KG1 (cell line): ENCODE measurements around the gene MYO9B.
A peak's percentile ranks its signal among the peaks of the same experiment; 100 is the strongest.

Source experiments
- DNase-seq: peaks from one replicate; lab custom pipeline; 2025; lab: John Stamatoyannopoulos, UW

The MYO9B gene, protein sequence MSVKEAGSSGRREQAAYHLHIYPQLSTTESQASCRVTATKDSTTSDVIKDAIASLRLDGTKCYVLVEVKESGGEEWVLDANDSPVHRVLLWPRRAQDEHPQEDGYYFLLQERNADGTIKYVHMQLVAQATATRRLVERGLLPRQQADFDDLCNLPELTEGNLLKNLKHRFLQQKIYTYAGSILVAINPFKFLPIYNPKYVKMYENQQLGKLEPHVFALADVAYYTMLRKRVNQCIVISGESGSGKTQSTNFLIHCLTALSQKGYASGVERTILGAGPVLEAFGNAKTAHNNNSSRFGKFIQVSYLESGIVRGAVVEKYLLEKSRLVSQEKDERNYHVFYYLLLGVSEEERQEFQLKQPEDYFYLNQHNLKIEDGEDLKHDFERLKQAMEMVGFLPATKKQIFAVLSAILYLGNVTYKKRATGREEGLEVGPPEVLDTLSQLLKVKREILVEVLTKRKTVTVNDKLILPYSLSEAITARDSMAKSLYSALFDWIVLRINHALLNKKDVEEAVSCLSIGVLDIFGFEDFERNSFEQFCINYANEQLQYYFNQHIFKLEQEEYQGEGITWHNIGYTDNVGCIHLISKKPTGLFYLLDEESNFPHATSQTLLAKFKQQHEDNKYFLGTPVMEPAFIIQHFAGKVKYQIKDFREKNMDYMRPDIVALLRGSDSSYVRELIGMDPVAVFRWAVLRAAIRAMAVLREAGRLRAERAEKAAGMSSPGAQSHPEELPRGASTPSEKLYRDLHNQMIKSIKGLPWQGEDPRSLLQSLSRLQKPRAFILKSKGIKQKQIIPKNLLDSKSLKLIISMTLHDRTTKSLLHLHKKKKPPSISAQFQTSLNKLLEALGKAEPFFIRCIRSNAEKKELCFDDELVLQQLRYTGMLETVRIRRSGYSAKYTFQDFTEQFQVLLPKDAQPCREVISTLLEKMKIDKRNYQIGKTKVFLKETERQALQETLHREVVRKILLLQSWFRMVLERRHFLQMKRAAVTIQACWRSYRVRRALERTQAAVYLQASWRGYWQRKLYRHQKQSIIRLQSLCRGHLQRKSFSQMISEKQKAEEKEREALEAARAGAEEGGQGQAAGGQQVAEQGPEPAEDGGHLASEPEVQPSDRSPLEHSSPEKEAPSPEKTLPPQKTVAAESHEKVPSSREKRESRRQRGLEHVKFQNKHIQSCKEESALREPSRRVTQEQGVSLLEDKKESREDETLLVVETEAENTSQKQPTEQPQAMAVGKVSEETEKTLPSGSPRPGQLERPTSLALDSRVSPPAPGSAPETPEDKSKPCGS (N-terminal part only)

GRCh38 chr19:17075035-17075863 lies at the start of gene MYO9B, which contains the start of gene HAUS8:
TSS of gene MYO9B (plus strand) at chr19:17075777. CDS start at chr19:17101718, 25,941 bp downstream.
TSS of gene HAUS8 (minus strand) at chr19:17075452. CDS start at chr19:17075422, 30 bp downstream.
- DNase-seq, result peak; percentile 97

DNA sequence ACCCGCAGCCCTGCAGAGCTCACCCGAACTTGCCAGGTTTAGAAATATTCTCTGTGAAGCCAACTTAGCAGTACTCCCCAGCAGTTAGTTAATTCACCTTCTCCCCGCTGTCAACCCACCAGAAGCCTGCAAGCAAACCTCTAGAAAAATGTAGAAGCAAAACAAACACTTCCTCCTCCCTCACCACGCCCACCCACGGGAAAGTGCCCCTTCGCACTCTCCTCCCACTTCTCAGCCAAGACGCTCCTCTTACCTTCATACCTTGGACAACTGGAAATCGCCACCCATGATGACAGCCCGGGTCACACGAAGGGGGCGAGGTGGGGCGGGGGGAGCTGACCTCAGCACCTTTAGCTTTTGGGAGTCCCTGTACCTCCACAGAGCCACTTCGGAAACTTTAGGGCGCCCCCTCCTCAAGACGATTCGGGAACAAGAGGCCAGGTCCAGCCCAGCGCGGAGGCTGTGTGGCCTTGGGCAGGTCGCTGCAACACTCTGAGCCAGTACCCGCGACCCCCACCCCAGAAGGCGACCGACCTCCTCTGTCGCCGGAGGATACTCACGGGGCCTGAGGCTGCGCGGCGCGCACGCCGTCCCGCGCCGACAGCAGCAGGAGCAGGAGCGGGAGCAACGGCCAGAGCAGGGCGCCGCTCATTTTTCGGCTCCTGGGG lies 49.5 kb upstream of the MYO9B start:
- no peak for DNase-seq

- DNase-seq, result no peak
Observed at GRCh38 chr19:17026706-17027534, 48.7 kb upstream of the MYO9B start, which contains the start of gene CPAMD8. TSS of gene CPAMD8 (minus strand) at chr19:17026810. CDS start at chr19:17026642, 168 bp downstream.

DNA sequence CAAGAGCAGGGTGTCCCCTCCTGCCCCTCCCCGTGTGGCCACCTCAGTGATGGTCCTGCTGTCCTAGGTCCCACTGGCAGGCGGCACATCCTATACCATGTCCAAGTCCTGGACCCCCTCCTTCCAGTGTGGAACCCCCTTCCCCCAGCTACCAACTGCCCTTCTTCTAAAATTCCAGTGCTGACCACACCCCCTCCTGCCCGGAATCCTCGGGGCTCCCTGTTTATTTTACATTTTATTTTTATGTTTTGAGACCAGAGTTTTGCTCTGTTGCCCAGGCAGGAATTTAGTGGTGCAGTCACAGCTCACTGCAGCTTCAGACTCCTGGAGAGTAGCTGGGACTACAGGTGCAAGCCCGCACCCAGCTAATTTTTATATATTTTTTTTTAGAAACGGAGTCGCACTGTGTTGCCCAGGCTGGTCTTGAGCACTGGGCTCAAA lies 48.0 kb upstream of the MYO9B start:
- DNase-seq, result no peak

DNA sequence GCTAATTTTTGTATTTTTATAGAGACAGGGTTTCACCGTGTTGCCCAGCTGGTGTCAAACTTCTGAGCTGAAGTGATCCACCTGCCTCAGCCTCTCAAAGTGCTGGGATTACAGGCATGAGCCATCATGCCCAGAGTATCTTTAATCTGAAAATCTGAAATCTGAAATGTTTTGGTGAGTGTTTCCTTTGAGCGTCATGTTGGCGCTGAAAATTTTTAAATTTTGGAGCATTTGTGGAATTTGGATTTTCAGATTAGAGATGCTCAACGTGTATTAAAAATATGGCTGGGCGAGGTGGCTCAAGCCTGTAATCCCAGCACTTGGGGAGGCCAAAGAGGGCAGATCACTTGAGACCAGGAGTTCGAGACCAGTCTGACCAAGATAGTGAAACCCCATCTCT lies 43.8 kb upstream of the MYO9B start:
- no peak for DNase-seq

- DNase-seq, result no peak
Observed at GRCh38 chr19:17035842-17036424, 39.6 kb upstream of the MYO9B start.

DNA sequence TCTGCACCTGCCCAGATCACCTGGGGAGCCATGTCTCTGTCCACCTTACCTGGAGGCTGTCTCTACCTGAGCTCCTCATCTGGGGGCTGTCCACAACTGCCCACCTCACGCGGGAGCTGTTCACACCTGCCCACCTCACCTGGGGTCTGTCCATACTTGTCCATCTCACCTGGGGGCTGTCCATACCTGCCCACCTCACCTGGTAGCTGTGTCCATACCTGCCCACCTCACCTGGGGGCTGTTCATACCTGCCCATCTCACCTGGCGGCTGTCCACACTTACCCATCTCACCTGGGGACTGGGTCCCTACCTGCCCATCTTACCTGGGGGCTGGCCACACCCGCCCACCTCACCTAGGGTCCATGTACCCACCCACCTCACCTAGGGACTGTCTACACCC lies 38.9 kb upstream of the MYO9B start:
- no peak for DNase-seq

DNA sequence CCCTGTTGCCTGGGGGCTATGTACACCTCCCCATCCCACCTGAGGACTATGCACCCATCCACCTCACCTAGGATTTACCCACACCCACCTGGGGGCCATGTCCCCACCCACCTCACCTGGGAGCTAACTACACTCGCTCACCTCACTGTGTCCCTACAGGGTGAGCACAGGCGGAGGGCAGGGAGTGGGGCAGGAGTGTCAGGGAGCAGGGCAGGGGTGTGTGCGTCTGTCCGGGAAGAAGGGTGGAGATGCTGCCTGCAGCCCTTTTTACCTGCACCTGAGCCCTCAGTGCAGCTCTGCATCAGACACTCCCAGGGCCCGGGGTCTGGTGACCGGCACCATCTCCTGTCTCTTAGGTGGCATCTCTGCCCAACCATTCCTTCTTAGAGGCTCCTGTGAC lies 38.4 kb upstream of the MYO9B start:
- DNase-seq, result no peak

DNA sequence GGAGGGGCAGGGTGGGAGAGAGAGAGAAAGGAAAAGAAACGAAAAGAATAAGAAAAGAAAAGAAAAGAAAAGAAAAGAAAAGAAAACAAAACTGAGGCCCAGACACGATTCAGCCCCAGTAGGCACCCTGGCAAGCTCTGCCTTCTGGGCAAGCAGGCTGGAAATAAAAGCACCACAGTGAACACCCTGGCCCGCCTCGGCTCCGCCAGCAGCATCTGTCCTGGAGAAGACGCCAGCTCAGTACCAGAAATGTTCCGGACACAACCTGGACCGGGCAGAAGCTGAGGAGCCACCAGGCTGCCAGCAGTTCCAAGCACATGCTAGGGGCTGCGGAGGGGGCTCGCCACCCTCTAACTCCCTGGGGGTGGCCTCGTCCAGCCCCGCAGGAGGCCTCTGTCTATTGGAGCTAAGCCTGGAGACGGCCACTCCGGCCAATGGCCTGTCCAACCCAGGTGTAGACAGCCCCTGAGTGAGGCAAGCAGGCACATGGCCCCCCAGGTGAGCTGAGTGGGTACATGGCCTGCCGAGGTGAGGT lies 37.5 kb upstream of the MYO9B start:
- DNase-seq, result no peak

DNA sequence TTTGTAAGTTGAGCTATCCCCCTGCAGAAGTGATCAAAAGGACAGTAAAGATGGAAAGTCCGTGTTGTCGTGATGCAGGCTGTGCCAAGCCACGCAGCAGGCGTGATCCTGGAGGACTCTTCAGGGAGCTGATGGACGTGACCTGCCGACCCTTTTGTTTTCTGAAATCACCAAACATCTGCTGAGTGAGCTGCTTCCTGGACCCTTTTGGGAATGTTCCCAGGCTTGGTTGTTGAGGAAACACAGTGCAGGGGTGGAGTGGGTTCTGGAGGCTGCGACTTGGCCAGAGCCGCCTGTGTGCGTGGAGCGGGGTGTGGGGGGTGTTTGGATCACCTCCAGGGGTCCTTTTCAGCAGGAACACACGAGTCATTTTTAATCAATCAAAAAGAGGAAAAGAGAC lies 33.6 kb upstream of the MYO9B start:
- no peak for DNase-seq

GRCh38 chr19:17043744-17044143 lies 31.8 kb upstream of the MYO9B start:
- no peak for DNase-seq

- DNase-seq, result no peak
Observed at GRCh38 chr19:17045907-17046502, 29.6 kb upstream of the MYO9B start.

- no peak for DNase-seq
Observed at GRCh38 chr19:17048885-17049453, 26.6 kb upstream of the MYO9B start.

GRCh38 chr19:17049711-17050280 lies 25.8 kb upstream of the MYO9B start:
- DNase-seq, result no peak

DNA sequence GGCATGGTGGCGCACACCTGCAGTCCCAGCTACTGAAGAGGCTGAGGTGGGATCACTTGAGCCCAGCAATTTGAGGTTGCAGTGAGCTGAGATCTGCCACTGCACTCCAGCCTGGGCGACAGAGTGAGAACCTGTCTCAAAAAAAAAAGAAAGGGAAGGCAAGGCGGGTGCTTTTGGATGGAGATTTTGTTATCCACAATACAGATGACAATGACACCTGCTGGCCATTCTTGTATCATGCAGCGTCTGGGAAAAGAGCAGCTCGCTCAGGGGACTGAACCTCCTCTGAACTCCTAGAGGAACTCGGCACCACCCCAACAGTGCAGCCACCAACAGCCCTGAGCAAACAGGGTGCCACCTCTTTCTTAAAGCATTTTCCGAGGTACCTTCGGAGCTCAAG lies 23.1 kb upstream of the MYO9B start:
- no peak for DNase-seq

DNA sequence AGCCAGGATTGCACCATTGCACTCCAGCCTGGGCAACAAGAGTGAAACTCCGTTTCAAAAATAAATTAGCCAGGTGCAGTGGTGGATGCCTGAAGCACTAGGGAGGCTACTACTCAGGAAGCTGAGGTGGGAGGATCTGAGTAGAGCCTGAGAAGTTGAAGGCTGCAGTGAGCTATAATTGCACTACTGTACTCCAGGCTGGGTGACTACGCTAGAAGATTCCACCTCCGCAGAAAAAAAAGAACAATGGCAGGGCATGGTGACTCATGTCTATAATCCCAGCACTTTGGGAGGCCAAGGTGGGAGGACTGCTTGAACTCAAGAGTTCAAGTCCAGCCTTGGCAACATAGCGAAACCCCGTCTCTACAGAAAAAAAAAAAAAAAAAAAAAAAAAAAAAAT lies 20.8 kb upstream of the MYO9B start:
- no peak for DNase-seq

GRCh38 chr19:17055636-17056035 lies 19.9 kb upstream of the MYO9B start:
- DNase-seq, result no peak

- DNase-seq, result peak; percentile 1
Observed at GRCh38 chr19:17058236-17058635, 17.3 kb upstream of the MYO9B start.
